ENCODE data around the gene FAM163B.

FAM163B gene

DNA sequence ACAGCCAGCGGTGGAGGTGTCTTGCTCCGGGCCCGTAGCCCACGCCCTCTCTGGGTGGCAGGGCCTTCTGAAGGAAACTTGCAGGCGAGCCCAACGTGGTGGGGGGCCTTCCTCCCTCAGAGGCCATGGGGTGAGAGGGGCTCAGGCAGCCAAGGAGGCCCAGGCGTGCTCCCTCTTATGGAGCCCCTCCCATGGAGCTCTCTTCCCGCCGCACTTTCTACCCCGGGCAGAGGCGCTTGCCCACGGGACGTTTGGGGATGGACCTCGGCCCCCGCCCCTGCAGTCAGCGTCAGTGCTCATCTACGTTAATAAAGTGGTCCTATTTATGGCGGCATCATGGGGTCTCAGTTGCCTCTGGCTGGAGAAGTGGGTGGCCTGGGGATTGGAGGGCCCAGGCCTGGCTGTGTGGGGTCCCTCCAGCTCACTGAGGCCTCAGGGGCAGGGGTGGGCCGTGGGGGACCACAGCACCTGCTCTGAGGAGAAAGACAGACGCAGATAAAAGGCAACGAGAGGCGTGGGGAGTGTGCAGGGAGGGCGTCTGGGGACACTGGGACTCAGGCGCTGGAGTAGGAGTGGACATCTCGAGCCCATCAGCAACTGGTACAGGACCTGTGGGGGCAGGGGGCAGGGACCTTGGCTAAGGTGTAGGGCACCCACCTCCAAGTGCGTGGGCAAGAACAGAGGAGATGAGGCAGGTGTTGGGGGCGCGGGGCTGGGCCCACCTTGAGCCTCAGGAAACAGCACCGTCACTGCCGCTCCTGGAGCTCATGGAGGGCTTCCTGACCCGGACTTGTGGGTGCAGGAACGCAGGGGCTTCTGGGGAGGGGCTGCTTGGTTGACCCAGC is 33.8 kb downstream of the FAM163B start:
- no peak overlapping the region for H3K9ac ChIP-seq (ENCODE audit: low read depth, low read length)
- peaks cover 69% of the 10 kb centered on the region for H3K27me3 ChIP-seq (ENCODE audit: control insufficient read depth, insufficient read depth, low read length)
- H3K36me3 ChIP-seq (ENCODE audit: insufficient read depth, low read length) = no peaks in the 10 kb centered on the region
- no peak overlapping the region for H3K4me3 ChIP-seq (ENCODE audit: low read length)
- no peak overlapping the region for H3K4me2 ChIP-seq (ENCODE audit: low read length)
- H3K9me3 ChIP-seq (replicated peaks; ENCODE audit: low read length) = no peaks in the 10 kb centered on the region
- no peaks in the 10 kb centered on the region for H3K4me1 ChIP-seq (ENCODE audit: control insufficient read depth, insufficient read depth, low read length)

DNA sequence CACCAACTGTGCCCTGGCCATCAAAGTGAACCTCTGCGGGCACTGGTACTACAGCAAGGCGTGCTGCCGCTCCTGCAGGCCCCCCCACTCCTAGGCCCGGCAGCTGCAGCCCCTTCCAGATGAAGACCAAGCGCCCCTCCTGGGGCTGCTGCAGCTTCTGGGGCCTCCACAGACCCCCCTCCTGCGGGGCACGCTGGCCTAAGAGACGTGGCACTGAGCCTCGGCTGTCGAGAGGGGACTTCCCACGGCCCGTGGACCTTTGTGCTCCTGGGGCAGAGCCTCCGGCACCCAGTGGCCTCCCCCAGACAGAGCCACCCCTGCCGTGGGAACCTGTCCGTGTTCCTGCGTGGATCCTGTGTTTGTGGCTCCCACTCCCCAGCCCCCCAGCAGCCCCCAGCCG is 34.4 kb downstream of the FAM163B start:
- Histone ChIP-seq H3K4me1 (ENCODE audit: control insufficient read depth, insufficient read depth, low read length) (no peaks in the 10 kb centered on the region), H3K9ac (ENCODE audit: low read depth, low read length) (no peak overlapping the region), H3K4me3 (ENCODE audit: low read length) (no peak overlapping the region), H3K9me3 (replicated peaks; ENCODE audit: low read length) (no peaks in the 10 kb centered on the region), H3K36me3 (ENCODE audit: insufficient read depth, low read length) (no peaks in the 10 kb centered on the region), H3K27me3 (ENCODE audit: control insufficient read depth, insufficient read depth, low read length) (peaks cover 69% of the 10 kb centered on the region), H3K4me2 (ENCODE audit: low read length) (no peak overlapping the region)

DNA sequence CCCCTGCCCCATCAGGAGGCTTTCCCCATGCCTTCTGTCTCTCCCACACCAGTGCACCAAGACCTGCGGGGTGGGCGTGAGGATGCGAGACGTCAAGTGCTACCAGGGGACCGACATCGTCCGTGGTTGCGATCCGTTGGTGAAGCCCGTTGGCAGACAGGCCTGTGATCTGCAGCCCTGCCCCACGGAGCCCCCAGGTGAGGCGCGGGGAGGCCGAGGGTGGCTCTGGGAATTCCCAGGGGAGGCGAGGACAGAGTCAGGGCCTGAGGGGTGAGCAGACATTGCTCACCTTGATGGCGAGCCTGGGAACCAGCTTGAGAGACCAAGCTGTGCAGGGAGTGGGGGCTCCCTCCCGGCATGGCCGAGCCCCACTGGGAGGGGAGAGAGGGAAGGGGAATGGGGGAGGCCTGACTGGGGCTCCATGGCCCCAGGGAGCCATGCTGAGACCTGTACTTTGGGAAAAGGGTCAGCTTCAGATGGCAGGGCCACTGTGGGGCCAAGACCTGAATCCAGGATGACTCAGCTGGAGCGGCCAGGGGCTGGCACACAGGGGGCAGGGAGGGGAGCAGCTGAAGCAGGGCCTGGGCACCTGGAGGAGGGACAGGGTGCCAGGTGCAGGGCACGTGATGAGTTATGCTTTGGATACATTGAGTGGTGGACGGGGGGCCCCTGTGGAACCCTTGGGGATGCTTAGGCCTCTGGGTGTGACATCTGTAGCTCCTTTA is 35.2 kb downstream of the FAM163B start:
- H3K4me3 ChIP-seq (ENCODE audit: low read length) = no peak overlapping the region
- peaks cover 73% of the 10 kb centered on the region for H3K27me3 ChIP-seq (ENCODE audit: control insufficient read depth, insufficient read depth, low read length)
- no peaks in the 10 kb centered on the region for H3K36me3 ChIP-seq (ENCODE audit: insufficient read depth, low read length)
- no peak overlapping the region for H3K4me2 ChIP-seq (ENCODE audit: low read length)
- no peak overlapping the region for H3K9ac ChIP-seq (ENCODE audit: low read depth, low read length)
- H3K9me3 ChIP-seq (replicated peaks; ENCODE audit: low read length) = no peaks in the 10 kb centered on the region
- no peaks in the 10 kb centered on the region for H3K4me1 ChIP-seq (ENCODE audit: control insufficient read depth, insufficient read depth, low read length)

DNA sequence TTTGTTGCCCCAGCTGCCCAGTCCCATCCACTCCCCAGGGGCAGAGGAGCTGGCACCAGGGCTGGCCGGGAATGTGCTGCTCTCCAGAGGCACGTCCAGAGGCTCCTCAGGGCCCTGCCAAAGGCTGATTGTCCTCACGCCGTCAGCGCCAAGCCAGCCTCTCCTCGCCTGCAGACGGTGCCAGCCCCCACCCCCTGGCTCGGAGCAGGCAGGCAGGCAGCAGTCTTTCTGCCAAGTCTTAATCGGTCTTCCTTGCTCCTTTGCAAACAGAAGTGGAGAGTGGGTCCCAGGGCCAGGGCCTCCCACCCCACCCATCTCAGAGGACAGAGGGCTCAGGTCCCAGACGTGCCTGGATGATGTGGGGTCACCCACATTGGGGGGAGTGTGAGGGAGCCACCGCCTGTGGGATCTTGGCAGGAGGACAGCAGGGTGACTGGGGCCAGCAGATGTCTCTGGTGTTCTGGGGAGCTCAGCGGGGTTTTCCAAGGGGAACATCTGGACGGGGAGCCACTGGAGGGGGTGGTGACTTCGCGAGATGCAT is 36.3 kb downstream of the FAM163B start:
- H3K4me3 ChIP-seq (ENCODE audit: low read length) = no peak overlapping the region
- H3K9ac ChIP-seq (ENCODE audit: low read depth, low read length) = no peak overlapping the region
- H3K9me3 ChIP-seq (replicated peaks; ENCODE audit: low read length) = no peaks in the 10 kb centered on the region
- H3K4me1 ChIP-seq (ENCODE audit: control insufficient read depth, insufficient read depth, low read length) = no peaks in the 10 kb centered on the region
- H3K36me3 ChIP-seq (ENCODE audit: insufficient read depth, low read length) = no peaks in the 10 kb centered on the region
- H3K4me2 ChIP-seq (ENCODE audit: low read length) = no peak overlapping the region
- peaks cover 74% of the 10 kb centered on the region for H3K27me3 ChIP-seq (ENCODE audit: control insufficient read depth, insufficient read depth, low read length)

DNA sequence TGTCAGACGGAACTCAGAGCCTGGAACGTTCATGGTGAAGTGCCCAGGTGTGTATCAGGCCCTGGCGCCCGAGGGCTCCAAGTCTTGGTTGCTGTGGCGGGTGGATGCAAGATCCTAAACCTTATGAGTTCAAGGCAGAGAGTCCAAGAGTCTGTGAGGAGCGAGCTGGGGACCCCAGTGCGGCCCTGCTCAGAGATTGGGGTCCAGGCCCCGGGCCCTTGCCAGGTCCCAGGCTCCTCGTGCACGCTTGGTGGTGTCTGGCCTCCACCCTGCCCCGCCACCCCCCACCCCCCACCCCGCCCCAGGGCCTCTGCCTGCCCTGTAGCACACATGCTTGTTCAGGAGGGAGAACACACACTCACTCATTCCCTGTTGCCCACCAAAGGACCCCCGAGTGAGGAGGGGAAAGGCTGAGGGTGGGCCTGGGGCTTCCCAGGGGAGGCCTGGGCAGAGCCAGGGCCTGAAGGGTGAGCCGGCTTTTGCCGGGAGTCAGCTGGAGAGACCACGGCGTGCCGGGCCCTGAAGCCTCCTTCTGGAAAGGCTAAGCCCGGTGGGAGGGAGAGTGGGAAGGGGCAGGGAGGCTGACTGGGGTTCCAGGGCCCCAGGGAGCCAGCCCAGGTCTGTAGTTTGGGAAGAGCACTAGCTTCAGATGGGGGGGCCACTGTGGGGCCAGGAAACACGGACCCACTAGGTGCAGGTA is 37.1 kb downstream of the FAM163B start:
- H3K4me2 ChIP-seq (ENCODE audit: low read length) = no peak overlapping the region
- H3K36me3 ChIP-seq (ENCODE audit: insufficient read depth, low read length) = no peaks in the 10 kb centered on the region
- peaks cover 77% of the 10 kb centered on the region for H3K27me3 ChIP-seq (ENCODE audit: control insufficient read depth, insufficient read depth, low read length)
- no peak overlapping the region for H3K4me3 ChIP-seq (ENCODE audit: low read length)
- no peaks in the 10 kb centered on the region for H3K4me1 ChIP-seq (ENCODE audit: control insufficient read depth, insufficient read depth, low read length)
- H3K9me3 ChIP-seq (replicated peaks; ENCODE audit: low read length) = no peaks in the 10 kb centered on the region
- no peak overlapping the region for H3K9ac ChIP-seq (ENCODE audit: low read depth, low read length)

DNA sequence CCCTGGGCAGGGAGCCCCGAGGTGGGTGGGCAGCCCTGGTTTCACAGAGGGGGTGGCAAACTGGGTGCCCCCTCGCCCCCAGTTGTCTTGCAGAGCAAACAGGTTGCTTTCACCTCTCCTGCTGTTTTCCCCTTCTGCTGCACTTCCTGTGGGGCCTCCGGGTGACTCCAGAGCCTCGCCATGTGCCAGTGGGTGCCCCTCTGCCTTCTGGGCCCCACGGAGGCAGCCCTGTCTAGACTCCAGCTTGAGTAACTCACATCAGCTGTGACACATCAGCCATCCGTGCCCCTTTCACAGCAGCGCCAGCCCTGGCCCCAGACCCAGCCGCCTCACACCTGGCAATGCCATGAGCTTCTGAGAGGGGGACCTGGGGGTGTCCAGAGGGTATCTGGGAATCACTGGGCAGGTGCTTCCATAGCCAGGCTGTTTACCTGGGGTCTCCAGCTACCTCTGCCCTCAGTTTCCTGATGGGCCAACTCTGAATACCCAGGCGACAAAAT is 37.7 kb downstream of the FAM163B start:
- peaks cover 78% of the 10 kb centered on the region for H3K27me3 ChIP-seq (ENCODE audit: control insufficient read depth, insufficient read depth, low read length)
- no peak overlapping the region for H3K4me3 ChIP-seq (ENCODE audit: low read length)
- H3K9ac ChIP-seq (ENCODE audit: low read depth, low read length) = no peak overlapping the region
- H3K36me3 ChIP-seq (ENCODE audit: insufficient read depth, low read length) = no peaks in the 10 kb centered on the region
- no peaks in the 10 kb centered on the region for H3K9me3 ChIP-seq (replicated peaks; ENCODE audit: low read length)
- H3K4me2 ChIP-seq (ENCODE audit: low read length) = no peak overlapping the region
- no peaks in the 10 kb centered on the region for H3K4me1 ChIP-seq (ENCODE audit: control insufficient read depth, insufficient read depth, low read length)

DNA sequence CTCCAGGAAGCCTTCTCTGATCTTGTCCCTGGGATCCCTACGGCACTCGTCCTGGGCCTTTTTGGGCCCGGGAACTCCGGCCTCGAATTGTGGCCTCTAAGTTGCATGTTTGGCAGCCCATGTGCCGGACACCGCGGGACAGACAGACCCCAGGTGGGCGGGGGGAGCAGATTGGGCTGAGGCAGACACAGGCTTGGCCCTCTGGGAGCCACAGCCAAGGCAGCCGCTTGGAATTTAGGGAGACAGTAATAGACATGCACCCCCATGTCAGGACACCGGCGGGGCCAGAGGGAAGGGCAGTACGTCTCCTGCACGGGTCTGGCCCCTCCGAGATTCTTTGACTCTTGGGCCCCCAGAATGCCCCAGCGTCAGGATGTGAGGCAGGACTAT is 38.5 kb downstream of the FAM163B start:
- Histone ChIP-seq H3K4me1 (ENCODE audit: control insufficient read depth, insufficient read depth, low read length) (no peaks in the 10 kb centered on the region), H3K36me3 (ENCODE audit: insufficient read depth, low read length) (no peaks in the 10 kb centered on the region), H3K9ac (ENCODE audit: low read depth, low read length) (no peak overlapping the region), H3K4me2 (ENCODE audit: low read length) (no peak overlapping the region), H3K9me3 (replicated peaks; ENCODE audit: low read length) (no peaks in the 10 kb centered on the region), H3K27me3 (ENCODE audit: control insufficient read depth, insufficient read depth, low read length) (peaks cover 80% of the 10 kb centered on the region), H3K4me3 (ENCODE audit: low read length) (no peak overlapping the region)

DNA sequence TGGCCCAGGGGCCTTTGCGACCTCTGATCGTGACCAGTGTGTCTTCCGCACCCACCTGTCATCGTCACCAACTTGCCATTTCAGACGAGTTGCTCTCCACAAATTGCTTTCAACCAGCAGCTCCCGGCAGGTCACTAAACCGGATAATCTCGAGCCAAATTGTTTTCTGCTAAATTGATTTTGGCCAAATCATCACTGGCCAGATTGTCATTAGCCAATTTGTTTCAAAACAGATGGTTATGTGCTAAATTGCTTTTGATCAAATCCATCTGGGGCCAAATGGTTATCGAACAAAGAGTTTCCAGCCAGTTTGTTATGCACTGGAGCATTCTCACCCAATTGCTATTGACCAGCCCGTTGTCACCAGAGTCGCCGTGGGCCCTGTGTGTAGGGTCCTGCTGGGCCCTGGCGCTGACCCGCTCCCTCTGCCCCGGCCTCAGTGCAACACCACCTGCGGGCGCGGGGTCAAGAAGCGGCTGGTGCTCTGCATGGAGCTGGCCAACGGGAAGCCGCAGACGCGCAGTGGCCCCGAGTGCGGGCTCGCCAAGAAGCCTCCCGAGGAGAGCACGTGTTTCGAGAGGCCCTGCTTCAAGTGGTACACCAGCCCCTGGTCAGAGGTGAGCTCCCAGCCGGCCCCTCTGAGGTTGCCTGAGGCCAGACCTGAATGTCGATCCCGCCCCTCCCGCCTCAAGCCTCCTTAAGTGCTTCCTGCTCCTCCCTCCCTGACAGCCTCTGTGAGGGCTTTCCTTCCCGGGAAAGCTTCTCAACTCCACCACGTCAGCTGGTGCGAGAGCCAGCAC is 39.1 kb downstream of the FAM163B start:
- Histone ChIP-seq H3K27me3 (ENCODE audit: control insufficient read depth, insufficient read depth, low read length) (peaks cover 86% of the 10 kb centered on the region), H3K9ac (ENCODE audit: low read depth, low read length) (no peak overlapping the region), H3K4me3 (ENCODE audit: low read length) (no peak overlapping the region), H3K36me3 (ENCODE audit: insufficient read depth, low read length) (no peaks in the 10 kb centered on the region), H3K9me3 (replicated peaks; ENCODE audit: low read length) (no peaks in the 10 kb centered on the region), H3K4me2 (ENCODE audit: low read length) (no peak overlapping the region), H3K4me1 (ENCODE audit: control insufficient read depth, insufficient read depth, low read length) (peaks cover 6% of the 10 kb centered on the region)

DNA sequence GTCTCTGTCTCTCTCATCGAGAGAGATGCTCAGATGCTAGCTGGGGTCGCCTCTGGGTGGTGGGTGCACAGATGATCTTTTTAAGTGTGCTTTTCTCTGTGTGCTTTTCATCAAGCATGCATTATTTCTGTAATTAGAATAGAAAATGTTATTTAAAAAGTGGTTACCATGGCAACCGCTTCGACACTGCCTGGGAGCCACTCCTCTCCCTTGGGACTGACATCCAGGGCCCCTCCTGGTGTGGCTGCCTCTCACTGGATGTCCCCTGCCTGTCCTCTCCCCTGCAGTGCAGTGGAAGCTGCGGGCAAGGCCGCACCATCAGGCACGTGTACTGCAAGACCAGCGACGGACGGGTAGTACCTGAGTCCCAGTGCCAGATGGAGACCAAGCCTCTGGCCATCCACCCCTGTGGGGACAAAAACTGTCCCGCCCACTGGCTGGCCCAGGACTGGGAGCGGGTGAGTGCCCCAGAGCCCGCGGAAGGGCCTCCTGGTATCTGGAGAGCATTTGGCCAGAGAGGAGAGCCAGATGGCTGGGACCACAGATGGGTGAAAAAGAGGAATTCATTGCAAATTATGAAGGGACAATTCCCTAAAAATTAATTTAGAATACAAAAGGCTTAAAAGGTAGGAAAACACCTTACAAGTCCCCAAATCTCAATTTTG is 39.9 kb downstream of the FAM163B start:
- peaks cover 85% of the 10 kb centered on the region for H3K27me3 ChIP-seq (ENCODE audit: control insufficient read depth, insufficient read depth, low read length)
- H3K4me1 ChIP-seq (ENCODE audit: control insufficient read depth, insufficient read depth, low read length) = peaks cover 6% of the 10 kb centered on the region
- no peak overlapping the region for H3K4me2 ChIP-seq (ENCODE audit: low read length)
- no peak overlapping the region for H3K9ac ChIP-seq (ENCODE audit: low read depth, low read length)
- H3K9me3 ChIP-seq (replicated peaks; ENCODE audit: low read length) = no peaks in the 10 kb centered on the region
- no peak overlapping the region for H3K4me3 ChIP-seq (ENCODE audit: low read length)
- no peaks in the 10 kb centered on the region for H3K36me3 ChIP-seq (ENCODE audit: insufficient read depth, low read length)

DNA sequence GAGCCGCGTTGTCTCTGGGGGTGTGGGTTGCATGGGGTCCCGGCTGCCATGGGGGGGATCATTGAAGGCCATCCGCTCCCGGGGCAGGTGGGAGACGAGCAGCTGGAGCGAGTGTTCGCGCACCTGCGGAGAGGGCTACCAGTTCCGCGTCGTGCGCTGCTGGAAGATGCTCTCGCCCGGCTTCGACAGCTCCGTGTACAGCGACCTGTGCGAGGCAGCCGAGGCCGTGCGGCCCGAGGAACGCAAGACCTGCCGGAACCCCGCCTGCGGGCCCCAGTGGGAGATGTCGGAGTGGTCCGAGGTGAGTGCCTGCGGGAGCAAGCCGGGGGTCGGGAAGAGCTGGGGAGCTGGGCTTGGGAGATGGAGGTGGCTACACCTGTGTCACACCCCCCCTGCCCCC is 41.0 kb downstream of the FAM163B start:
- Histone ChIP-seq H3K27me3 (ENCODE audit: control insufficient read depth, insufficient read depth, low read length) (peaks cover 78% of the 10 kb centered on the region), H3K4me2 (ENCODE audit: low read length) (no peak overlapping the region), H3K9me3 (replicated peaks; ENCODE audit: low read length) (no peaks in the 10 kb centered on the region), H3K36me3 (ENCODE audit: insufficient read depth, low read length) (no peaks in the 10 kb centered on the region), H3K4me3 (ENCODE audit: low read length) (no peak overlapping the region), H3K4me1 (ENCODE audit: control insufficient read depth, insufficient read depth, low read length) (peaks cover 8% of the 10 kb centered on the region), H3K9ac (ENCODE audit: low read depth, low read length) (no peak overlapping the region)

All from skeletal muscle satellite cell (primary cell).